DOHH2 (cell line): ENCODE results near the gene CAND2.

Experiments
- H3F3A ChIP-seq: fragments of 200-600 bp; sonication (generic), shearing (Covaris generic); 2 replicates; pipeline ENCODE4 v1.6.0; 2016; ENCODE audit warnings: antibody characterized with exemption, mild to moderate bottlenecking; ENCODE audit not compliant: control insufficient read depth, insufficient read depth
- H3K27ac ChIP-seq: fragments of 200-600 bp; sonication (generic); 2 replicates; pipeline ENCODE4 v1.5.1; 2014; ENCODE audit warnings: low read depth, mild to moderate bottlenecking, low read length, moderate library complexity
- H3K27me3 ChIP-seq: fragments of 200-600 bp; sonication (generic); 2 replicates; pipeline ENCODE4 v1.6.1; 2014; ENCODE audit warnings: mild to moderate bottlenecking, low read length, mixed read lengths; ENCODE audit not compliant: control insufficient read depth
- H3K36me3 ChIP-seq: fragments of 200-600 bp; sonication (generic); 2 replicates; pipeline ENCODE4 v1.6.1; 2014; ENCODE audit warnings: mild to moderate bottlenecking, low read length, moderate library complexity, mixed read lengths; ENCODE audit not compliant: control insufficient read depth
- H3K4me1 ChIP-seq: fragments of 200-600 bp; sonication (generic); 2 replicates; pipeline ENCODE4 v1.6.1; 2014; ENCODE audit warnings: mild to moderate bottlenecking, low read length, mixed read lengths; ENCODE audit not compliant: control insufficient read depth
- H3K4me2 ChIP-seq: fragments of 200-600 bp; sonication (generic); 2 replicates; pipeline ENCODE4 v1.6.0; 2014; ENCODE audit warnings: mild to moderate bottlenecking, low read length, moderate library complexity
- H3K4me3 ChIP-seq: fragments of 200-600 bp; sonication (generic); 2 replicates; pipeline ENCODE4 v1.5.1; 2014; ENCODE audit warnings: mild to moderate bottlenecking, low read length, mixed read lengths
- H3K79me2 ChIP-seq: fragments of 200-600 bp; sonication (generic); 2 replicates; pipeline ENCODE4 v1.6.1; 2014; ENCODE audit warnings: mild to moderate bottlenecking, low read length, mixed read lengths; ENCODE audit not compliant: control insufficient read depth
- H3K9me2 ChIP-seq: fragments of 200-600 bp; sonication (generic); replicated peaks from 2 replicates; pipeline ENCODE4 v1.6.1; 2014; ENCODE audit warnings: mild to moderate bottlenecking, low read length, mixed read lengths; ENCODE audit not compliant: control insufficient read depth
- H3K9me3 ChIP-seq: fragments of 200-600 bp; sonication (generic); 2 replicates; pipeline ENCODE4 v1.6.1; 2014; ENCODE audit warnings: antibody characterized with exemption, low read length, mixed read lengths; ENCODE audit not compliant: control insufficient read depth, insufficient read depth
- H4K20me1 ChIP-seq: fragments of 200-600 bp; sonication (generic); 2 replicates; pipeline ENCODE4 v1.6.0; 2014; ENCODE audit warnings: low read depth, mild to moderate bottlenecking, antibody characterized with exemption, low read length, moderate library complexity; ENCODE audit not compliant: control insufficient read depth, insufficient read depth
- EZH2phosphoT487 ChIP-seq: fragments of 200-600 bp; sonication (generic); IDR thresholded peaks from 2 replicates; pipeline ENCODE4 v1.6.1; 2017; ENCODE audit warnings: borderline replicate concordance, mild to moderate bottlenecking, antibody characterized with exemption, low read length, moderate library complexity, mixed read lengths
- TF ChIP-seq, protein P1 (sequence below): fragments of 200-600 bp; sonication (generic); IDR thresholded peaks from one replicate; pipeline ENCODE4 v1.5.1; 2014; ENCODE audit warnings: antibody characterized with exemption, mild to moderate bottlenecking, low read depth, low read length; ENCODE audit not compliant: poor library complexity, severe bottlenecking

Gene CAND2

DNA sequence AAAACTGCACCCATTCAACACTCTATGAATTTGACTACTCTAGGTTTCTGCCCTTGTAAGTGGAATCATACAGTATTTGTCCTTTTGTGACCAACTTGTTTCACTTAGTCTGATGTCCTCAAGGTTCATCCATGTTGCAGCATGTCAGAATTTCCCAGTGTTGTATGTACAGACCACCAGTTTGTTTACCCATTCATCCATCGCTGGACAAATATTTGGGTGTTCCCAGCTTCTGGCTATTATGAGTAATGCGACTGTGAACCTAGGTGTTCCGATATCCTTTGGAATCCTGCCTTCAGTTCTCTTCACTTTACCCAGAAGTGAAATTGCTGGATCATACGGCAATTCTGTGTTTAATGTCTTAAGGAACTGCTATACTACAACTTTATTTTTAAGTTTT lies 32.3 kb downstream of the CAND2 start:
- TF ChIP-seq EZH2phosphoT487 = no peak
- TF ChIP-seq, protein P1, sequence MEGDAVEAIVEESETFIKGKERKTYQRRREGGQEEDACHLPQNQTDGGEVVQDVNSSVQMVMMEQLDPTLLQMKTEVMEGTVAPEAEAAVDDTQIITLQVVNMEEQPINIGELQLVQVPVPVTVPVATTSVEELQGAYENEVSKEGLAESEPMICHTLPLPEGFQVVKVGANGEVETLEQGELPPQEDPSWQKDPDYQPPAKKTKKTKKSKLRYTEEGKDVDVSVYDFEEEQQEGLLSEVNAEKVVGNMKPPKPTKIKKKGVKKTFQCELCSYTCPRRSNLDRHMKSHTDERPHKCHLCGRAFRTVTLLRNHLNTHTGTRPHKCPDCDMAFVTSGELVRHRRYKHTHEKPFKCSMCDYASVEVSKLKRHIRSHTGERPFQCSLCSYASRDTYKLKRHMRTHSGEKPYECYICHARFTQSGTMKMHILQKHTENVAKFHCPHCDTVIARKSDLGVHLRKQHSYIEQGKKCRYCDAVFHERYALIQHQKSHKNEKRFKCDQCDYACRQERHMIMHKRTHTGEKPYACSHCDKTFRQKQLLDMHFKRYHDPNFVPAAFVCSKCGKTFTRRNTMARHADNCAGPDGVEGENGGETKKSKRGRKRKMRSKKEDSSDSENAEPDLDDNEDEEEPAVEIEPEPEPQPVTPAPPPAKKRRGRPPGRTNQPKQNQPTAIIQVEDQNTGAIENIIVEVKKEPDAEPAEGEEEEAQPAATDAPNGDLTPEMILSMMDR = no peak
- H3K27me3 ChIP-seq = no peaks in the 10 kb centered on the region
- H3K4me2 ChIP-seq = no peak overlapping the region
- H3K4me1 ChIP-seq = no peaks in the 10 kb centered on the region
- H3K4me3 ChIP-seq = no peak overlapping the region
- H3K9me2 ChIP-seq = no peaks in the 10 kb centered on the region
- H3K27ac ChIP-seq = no peak overlapping the region
- peaks cover 31% of the 10 kb centered on the region for H3F3A ChIP-seq
- no peaks in the 10 kb centered on the region for H3K79me2 ChIP-seq
- H4K20me1 ChIP-seq = no peaks in the 10 kb centered on the region
- H3K36me3 ChIP-seq = peaks cover 27% of the 10 kb centered on the region
- H3K9me3 ChIP-seq = no peaks in the 10 kb centered on the region

DNA sequence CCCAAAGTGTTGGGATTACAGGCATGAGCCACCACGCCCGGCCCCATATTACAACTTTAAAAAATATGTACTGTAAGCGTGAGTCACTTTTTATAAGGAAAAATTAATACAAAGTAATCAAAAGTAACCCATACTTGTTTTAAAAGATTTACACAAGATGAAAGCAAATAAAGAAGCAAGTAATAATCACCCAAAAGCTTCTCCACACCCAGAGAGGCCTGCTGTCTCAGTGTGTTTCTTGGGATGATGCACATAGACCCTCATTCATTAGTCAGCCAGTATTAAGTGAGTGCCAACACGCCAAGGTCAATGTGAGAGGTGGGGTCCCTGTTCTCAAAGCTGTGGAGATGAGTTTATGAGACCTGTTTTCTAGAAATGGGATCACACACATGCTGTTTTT lies 32.9 kb downstream of the CAND2 start:
- Histone ChIP-seq H3K79me2 (no peaks in the 10 kb centered on the region), H3K9me2 (no peaks in the 10 kb centered on the region), H3K27ac (no peak overlapping the region), H4K20me1 (peaks cover 3% of the 10 kb centered on the region; the same call in 1 of the 2 replicates), H3F3A (peaks cover 37% of the 10 kb centered on the region), H3K4me2 (no peak overlapping the region), H3K4me1 (no peaks in the 10 kb centered on the region), H3K27me3 (no peaks in the 10 kb centered on the region), H3K4me3 (no peak overlapping the region), H3K36me3 (peaks cover 34% of the 10 kb centered on the region), H3K9me3 (no peaks in the 10 kb centered on the region)
- TF ChIP-seq, protein P1 = no peak
- no peak for TF ChIP-seq EZH2phosphoT487

DNA sequence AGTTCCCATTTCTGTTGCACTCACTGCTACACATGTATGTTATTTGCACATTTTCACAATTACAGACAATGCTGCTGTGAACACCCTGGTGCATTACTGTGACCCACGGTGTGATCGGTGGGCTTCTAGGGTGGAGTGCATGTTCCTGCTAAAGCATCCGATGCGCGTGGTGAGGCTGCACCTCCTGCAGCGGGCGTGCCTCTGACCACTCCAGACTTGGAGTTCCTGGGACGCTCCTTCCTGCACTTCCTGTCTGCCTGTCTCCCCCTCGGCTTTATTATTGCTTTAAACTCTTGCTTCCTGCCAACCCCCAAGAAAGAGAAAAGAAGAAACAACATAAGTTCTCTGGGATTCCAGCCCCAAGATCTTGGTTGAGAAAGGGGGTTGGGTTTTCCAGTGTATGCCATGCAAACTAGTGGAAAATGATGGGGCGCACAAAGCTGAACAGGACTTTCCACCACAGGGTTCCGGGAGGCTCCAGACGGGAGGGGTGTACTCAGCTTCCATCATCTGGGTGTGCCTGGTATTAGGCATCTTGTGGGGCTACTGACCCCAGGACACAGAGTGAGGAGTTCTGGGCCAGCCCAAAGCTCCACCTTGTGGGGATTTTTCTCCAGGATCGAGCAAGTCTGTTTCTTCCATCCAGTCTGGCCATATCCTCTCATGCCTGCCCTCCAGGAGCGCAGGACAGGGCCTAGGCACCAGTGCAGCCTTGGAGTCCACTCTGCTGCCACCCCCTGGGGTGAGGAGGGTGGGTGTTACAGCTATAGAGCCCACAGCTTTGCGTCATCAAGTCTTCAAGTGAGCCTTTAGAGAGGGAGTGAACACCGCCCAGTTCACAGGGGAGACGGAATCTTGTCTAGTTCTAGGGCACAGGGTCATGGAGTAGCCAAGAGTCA lies 33.7 kb downstream of the CAND2 start:
- Histone ChIP-seq H3K36me3 (peaks cover 41% of the 10 kb centered on the region), H3K9me2 (no peaks in the 10 kb centered on the region), H3K4me2 (no peak overlapping the region), H3K79me2 (no peaks in the 10 kb centered on the region), H3K9me3 (no peaks in the 10 kb centered on the region), H3K27me3 (no peaks in the 10 kb centered on the region), H3F3A (peaks cover 44% of the 10 kb centered on the region), H4K20me1 (peaks cover 3% of the 10 kb centered on the region; the same call in 1 of the 2 replicates), H3K4me3 (no peak overlapping the region), H3K4me1 (no peaks in the 10 kb centered on the region), H3K27ac (no peak overlapping the region)
- no peak for TF ChIP-seq EZH2phosphoT487
- TF ChIP-seq, protein P1 = no peak
